HEK293 (cell line): ENCODE measurements around the gene TCEAL3.
"Not testable (repeated sequence)": the region's sequence is repeated elsewhere in the genome, so short reads cannot be mapped to it uniquely, and the experiment has no call there.

Source experiments
- CTCF ChIA-PET: fragments of 350-600 bp; formaldehyde crosslinking; extraction: SDS; loops from one replicate; lab custom pipeline; 2021; ENCODE audit warnings: antibody characterized with exemption; lab: Yijun Ruan, JAX
- POLR2A ChIA-PET: fragments of 300-600 bp; formaldehyde crosslinking; extraction: SDS; loops from one replicate; lab custom pipeline; 2020; ENCODE audit warnings: antibody characterized with exemption, inconsistent platforms; lab: Yijun Ruan, JAX
- H3K27ac ChIP-seq: fragments of 200-500 bp; sonication (Bioruptor generic); 2 replicates; pipeline ENCODE4 v1.5.1; 2014; ENCODE audit warnings: low read depth, low read length, control low read depth, inconsistent platforms; ENCODE audit errors: extremely low read depth
- H3K36me3 ChIP-seq, 2 experiments: fragments of 200-500 bp in 1 of 2; sonication (Bioruptor generic) in 1 of 2; 1 replicate in 1 of 2; 2 replicates in 1 of 2; pipeline ENCODE4 v1.5.1; 2014 to 2017; ENCODE audit warnings: inconsistent platforms in 2 of 2, low read length in 2 of 2; ENCODE audit not compliant: control insufficient read depth in 2 of 2, insufficient read depth in 1 of 2
- H3K4me1 ChIP-seq: fragments of 200-500 bp; sonication (Bioruptor generic); 2 replicates; pipeline ENCODE4 v1.5.1; 2014; ENCODE audit warnings: mild to moderate bottlenecking, low read length, inconsistent platforms; ENCODE audit not compliant: control insufficient read depth, insufficient read depth
- H3K4me3 ChIP-seq: 2 replicates; pipeline ENCODE4 v1.5.1; 2011; ENCODE audit warnings: low read depth, mild to moderate bottlenecking, control low read depth, low read length, moderate library complexity
- H3K9me3 ChIP-seq: fragments of 200-500 bp; sonication (Bioruptor generic); 2 replicates; pipeline ENCODE4 v1.5.1; 2014; ENCODE audit warnings: low read depth, low read length, inconsistent platforms; ENCODE audit not compliant: control insufficient read depth, insufficient read depth
- ATF2 ChIP-seq: fragments of 450-650 bp; formaldehyde crosslinking; IDR thresholded peaks from 2 replicates; pipeline ENCODE4 v1.5.1; 2016; ENCODE audit warnings: missing biosample characterization, missing genetic modification characterization, low read depth
- GFI1B ChIP-seq: fragments of 450-650 bp; formaldehyde crosslinking; IDR thresholded peaks from 2 replicates; pipeline ENCODE4 v1.5.1; 2016; ENCODE audit warnings: missing biosample characterization, missing genetic modification characterization
- GLIS2 ChIP-seq: fragments of 450-650 bp; formaldehyde crosslinking; IDR thresholded peaks from 2 replicates; pipeline ENCODE4 v1.5.1; 2016; ENCODE audit warnings: missing biosample characterization, missing genetic modification characterization
- KLF7 ChIP-seq: fragments of 450-650 bp; formaldehyde crosslinking; IDR thresholded peaks from 2 replicates; pipeline ENCODE4 v1.5.1; 2016; ENCODE audit warnings: missing biosample characterization, missing genetic modification characterization, borderline replicate concordance
- PRDM1 ChIP-seq: fragments of 450-650 bp; formaldehyde crosslinking; IDR thresholded peaks from 2 replicates; pipeline ENCODE4; 2016; ENCODE audit warnings: missing biosample characterization, missing genetic modification characterization
- YY2 ChIP-seq: fragments of 450-650 bp; formaldehyde crosslinking; IDR thresholded peaks from 2 replicates; pipeline ENCODE4 v1.5.1; 2016; ENCODE audit warnings: missing biosample characterization, missing genetic modification characterization
- ZNF211 ChIP-seq: fragments of 450-650 bp; formaldehyde crosslinking; IDR thresholded peaks from 2 replicates; pipeline ENCODE4 v1.5.1; 2016; ENCODE audit warnings: low read depth, missing biosample characterization, missing genetic modification characterization
- ZNF366 ChIP-seq: fragments of 450-650 bp; formaldehyde crosslinking; conservative IDR thresholded peaks from 2 replicates; pipeline ENCODE4 v1.5.1; 2016; ENCODE audit warnings: missing biosample characterization, missing genetic modification characterization
- ZNF701 ChIP-seq: fragments of 450-650 bp; formaldehyde crosslinking; IDR thresholded peaks from 2 replicates; pipeline ENCODE4 v1.5.1; 2016; ENCODE audit warnings: missing biosample characterization, missing genetic modification characterization
- ZSCAN5A ChIP-seq: fragments of 450-650 bp; formaldehyde crosslinking; IDR thresholded peaks from 2 replicates; pipeline ENCODE4 v1.5.1; 2016; ENCODE audit warnings: missing biosample characterization, missing genetic modification characterization

The TCEAL3 gene

DNA sequence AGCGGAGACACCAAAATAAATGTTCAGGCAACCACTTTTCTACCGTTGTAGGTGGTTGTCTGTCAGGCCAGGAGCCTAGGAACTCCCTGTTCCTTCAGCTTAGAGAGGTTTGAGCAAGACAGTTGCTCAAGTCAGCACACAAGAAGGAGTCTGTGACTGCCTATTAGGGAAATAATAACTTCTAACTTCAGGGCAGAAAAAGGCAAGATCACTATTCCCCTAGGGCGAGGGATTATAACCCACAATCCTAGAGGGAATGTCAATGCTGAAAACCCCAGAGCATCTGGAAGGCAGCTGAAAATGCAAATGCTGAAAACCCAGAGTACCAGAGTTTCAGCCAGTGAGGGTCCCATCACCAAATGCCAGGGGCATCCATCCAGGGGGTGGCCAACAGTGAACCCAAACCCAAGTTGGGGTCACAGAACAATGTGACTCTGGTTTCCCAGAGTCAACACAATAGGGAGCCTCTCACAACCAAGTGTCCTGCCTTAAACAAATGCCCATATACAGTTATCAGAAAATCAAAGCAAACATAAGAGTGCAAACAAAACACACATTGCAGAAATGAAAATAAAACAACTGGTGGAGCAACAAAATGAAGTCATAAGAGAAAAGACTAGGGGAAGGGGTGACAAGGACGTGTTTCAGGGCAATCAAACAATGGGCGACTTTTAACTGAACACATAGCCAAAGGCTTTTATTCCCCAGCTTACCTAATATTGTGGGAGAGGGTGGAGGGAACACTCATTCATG, 51.1 kb downstream of the TCEAL3 start (continued):
- TF ChIP-seq KLF7 (tag by site-specific recombination) = no peak
- no peak for TF ChIP-seq GLIS2 (tag by site-specific recombination)
- no peak for TF ChIP-seq ZNF701 (tag by site-specific recombination)
- TF ChIP-seq ZNF211 (tag by site-specific recombination) = no peak
- no peak for TF ChIP-seq ZSCAN5A (tag by site-specific recombination)
- TF ChIP-seq GFI1B (tag by site-specific recombination) = no peak
- TF ChIP-seq YY2 = no peak
- TF ChIP-seq, all 188 proteins: peak for 0

DNA sequence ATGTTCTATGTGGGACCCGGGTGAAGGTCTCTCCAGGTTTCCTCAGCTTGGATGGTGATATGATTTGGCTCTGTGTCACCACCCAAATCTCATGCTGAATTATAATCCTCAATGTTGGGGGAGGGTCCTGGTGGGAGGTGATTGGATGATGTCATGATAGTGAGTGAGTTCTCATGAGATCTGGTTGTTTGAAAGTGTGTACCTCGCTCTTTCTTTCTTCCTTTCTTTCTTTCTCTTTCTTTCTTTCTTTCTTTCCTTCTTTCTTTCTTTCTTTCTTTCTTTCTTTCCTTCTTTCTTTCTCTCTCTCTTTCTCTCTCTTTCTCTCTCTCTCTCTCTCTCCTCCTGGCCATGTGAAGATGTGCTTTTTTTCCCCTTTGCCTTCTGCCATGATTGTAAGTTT, 51.7 kb downstream of the TCEAL3 start:
- H3K9me3 ChIP-seq, H3K4me1 ChIP-seq, H3K4me3 ChIP-seq, H3K27ac ChIP-seq, H3K36me3 ChIP-seq, POLR2A ChIA-PET: not testable (repeated sequence)
- CTCF ChIA-PET = interaction anchor here (1.4 kb wide), 1 partner anchor 29 kb away, joined by 4 read pairs; no protein-coding TSS in a partner anchor
- peak; percentile 73 for TF ChIP-seq ATF2
- peak; percentile 54 for TF ChIP-seq ZNF366 (tag by site-specific recombination)
- TF ChIP-seq PRDM1 = peak; percentile 30; the same call in 1 of the 2 replicates
